ENCODE results near the gene HS3ST1.

The HS3ST1 gene

GRCh38 chr4:11426731-11427120 is 2.0 kb downstream of the HS3ST1 start:
- no peak for DNase-seq (ENCODE audit: low read depth)
- TF ChIP-seq CTCF (conservative IDR thresholded peaks at IDR 0.05; ENCODE audit: low read depth, low read length), result no peak
- H3K4me3 ChIP-seq (ENCODE audit: low read depth, low read length), result no peak overlapping the region

- H3K4me3 ChIP-seq (ENCODE audit: low read depth, low read length), result no peak overlapping the region
- DNase-seq (ENCODE audit: low read depth), result no peak
- TF ChIP-seq CTCF (conservative IDR thresholded peaks at IDR 0.05; ENCODE audit: low read depth, low read length), result no peak
Measured at GRCh38 chr4:11426003-11426402, 2.7 kb downstream of the HS3ST1 start.

DNA sequence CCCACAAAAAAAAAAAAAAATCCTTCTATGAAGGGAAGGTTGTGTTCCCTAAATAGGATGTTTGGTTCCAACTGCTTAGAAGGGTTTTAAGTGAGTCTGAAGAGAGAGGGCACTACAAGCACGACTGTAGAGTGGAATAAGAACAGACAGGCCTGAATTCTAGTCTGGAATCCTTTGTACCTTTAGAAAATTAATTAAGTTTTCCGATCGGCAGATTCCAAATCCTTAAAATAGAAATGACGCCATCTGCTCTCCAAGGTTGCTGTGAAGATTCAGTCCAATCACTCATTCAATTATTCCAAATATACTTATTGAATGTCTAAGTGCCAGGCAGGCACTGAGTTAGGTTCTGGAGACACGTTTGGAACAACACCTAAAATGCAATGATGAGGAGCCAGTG is 3.8 kb downstream of the HS3ST1 start:
- no peak for TF ChIP-seq CTCF (conservative IDR thresholded peaks at IDR 0.05; ENCODE audit: low read depth, low read length)
- DNase-seq (ENCODE audit: low read depth), result no peak
- H3K4me3 ChIP-seq (ENCODE audit: low read depth, low read length), result no peak overlapping the region

DNA sequence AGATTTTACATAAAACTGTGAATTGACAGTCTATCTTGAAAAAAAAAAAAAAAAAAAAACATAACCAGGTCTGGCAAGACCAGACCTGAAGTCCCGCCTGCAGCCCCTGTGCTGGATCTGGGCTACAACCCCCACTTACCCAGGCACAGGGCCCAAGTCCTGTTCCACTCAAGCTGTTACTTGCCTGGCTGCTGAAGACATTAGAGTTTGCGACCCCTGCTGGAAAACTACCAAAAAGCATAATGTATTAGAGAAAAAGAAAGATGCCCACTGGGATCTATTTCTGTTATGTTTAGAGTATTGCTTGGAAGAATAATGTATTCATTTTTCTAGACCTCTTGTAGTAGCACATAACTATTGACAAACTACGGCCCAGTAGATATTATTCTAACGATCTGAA is 4.7 kb downstream of the HS3ST1 start:
- DNase-seq (ENCODE audit: low read depth), result peak; percentile 61
- H3K4me3 ChIP-seq (ENCODE audit: low read depth, low read length), result no peak overlapping the region
- TF ChIP-seq CTCF (conservative IDR thresholded peaks at IDR 0.05; ENCODE audit: low read depth, low read length), result peak; percentile 67

- no peak overlapping the region for H3K4me3 ChIP-seq (ENCODE audit: low read depth, low read length)
Measured at GRCh38 chr4:11423465-11423864, 5.2 kb downstream of the HS3ST1 start.

DNA sequence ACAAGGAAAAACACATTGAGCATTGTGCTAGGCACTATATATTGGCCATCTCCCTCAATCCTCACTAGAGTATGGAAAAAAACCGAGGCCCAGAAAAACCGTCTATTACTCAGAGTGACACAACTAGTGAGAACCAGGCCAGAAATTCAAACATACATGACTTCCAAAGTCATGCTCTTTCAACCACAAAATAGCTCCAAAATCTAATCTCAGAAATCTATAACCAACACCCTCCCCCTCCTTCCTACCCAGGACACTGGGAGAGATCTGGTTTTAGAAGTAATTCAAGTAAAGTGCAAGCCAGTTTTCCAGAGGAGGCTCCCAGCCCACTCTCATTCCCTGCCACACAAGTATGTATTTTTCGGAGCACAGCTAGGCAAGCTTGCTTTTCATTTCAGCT is 7.6 kb downstream of the HS3ST1 start:
- no peak for TF ChIP-seq CTCF (conservative IDR thresholded peaks at IDR 0.05; ENCODE audit: low read depth, low read length)
- DNase-seq (ENCODE audit: low read depth), result no peak
- H3K4me3 ChIP-seq (ENCODE audit: low read depth, low read length), result no peak overlapping the region

More at GRCh38 chr4:11423465-11423864, 5.2 kb downstream of the HS3ST1 start:
- DNase-seq (ENCODE audit: low read depth), result no peak
- TF ChIP-seq CTCF (conservative IDR thresholded peaks at IDR 0.05; ENCODE audit: low read depth, low read length), result no peak

- TF ChIP-seq CTCF (conservative IDR thresholded peaks at IDR 0.05; ENCODE audit: low read depth, low read length), result no peak
Measured at GRCh38 chr4:11420327-11420726, 8.4 kb downstream of the HS3ST1 start.

More at GRCh38 chr4:11420327-11420726, 8.4 kb downstream of the HS3ST1 start:
- no peak for DNase-seq (ENCODE audit: low read depth)
- no peak overlapping the region for H3K4me3 ChIP-seq (ENCODE audit: low read depth, low read length)
